NCI-H748 (cell line): ENCODE measurements around the gene SDCBP2.

Experiments
- DNase-seq: peaks from one replicate; lab custom pipeline; 2025; ENCODE audit not compliant: unreplicated experiment; lab: John Stamatoyannopoulos, UW

Gene SDCBP2, protein sequence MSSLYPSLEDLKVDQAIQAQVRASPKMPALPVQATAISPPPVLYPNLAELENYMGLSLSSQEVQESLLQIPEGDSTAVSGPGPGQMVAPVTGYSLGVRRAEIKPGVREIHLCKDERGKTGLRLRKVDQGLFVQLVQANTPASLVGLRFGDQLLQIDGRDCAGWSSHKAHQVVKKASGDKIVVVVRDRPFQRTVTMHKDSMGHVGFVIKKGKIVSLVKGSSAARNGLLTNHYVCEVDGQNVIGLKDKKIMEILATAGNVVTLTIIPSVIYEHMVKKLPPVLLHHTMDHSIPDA

DNA sequence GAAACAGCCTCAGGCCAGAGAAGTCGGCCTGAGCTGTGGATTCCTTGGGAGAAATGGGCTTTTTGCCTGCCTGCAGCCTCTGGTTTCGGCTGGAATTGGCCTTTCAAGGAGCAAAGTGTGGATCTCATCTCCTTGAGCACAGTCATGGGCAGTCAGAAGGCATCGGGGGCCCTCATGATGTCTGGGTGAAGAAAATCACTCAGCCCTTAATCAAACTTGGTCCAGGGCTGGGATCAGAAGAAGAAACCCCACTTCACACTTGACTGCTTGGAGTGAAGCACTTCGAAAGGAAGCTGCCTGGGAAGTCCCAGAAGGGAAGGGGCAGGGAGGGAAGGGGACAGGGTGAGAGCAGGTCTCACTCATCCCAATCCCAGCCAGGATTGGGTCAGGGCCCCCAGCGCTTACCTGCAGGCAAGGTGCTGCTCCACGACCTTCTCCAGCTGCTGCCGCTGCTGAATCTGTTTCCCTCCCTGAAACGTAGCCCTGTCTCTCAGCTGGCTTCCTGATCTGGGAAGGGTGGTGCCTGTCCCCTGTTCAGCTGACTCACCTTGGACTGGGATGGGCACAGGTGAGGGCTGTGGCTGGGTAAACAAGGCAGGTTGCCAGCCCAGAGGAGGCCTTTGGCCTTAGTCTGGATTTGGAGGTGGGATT, at the start of gene SDCBP2:
SDCBP2 (minus strand) TSS at position 460 of the 651 bp plus-strand sequence. CDS start 8,723 bp downstream, outside the sequence.
- DNase-seq = no peak

GRCh38 chr20:1378735-1379125, 49.8 kb upstream of the SDCBP2 start:
- no peak for DNase-seq

GRCh38 chr20:1377984-1378734, 49.2 kb upstream of the SDCBP2 start:
- no peak for DNase-seq

- DNase-seq = no peak
These were observed 48.5 kb upstream of the SDCBP2 start for GRCh38 chr20:1377341-1377871.

DNA sequence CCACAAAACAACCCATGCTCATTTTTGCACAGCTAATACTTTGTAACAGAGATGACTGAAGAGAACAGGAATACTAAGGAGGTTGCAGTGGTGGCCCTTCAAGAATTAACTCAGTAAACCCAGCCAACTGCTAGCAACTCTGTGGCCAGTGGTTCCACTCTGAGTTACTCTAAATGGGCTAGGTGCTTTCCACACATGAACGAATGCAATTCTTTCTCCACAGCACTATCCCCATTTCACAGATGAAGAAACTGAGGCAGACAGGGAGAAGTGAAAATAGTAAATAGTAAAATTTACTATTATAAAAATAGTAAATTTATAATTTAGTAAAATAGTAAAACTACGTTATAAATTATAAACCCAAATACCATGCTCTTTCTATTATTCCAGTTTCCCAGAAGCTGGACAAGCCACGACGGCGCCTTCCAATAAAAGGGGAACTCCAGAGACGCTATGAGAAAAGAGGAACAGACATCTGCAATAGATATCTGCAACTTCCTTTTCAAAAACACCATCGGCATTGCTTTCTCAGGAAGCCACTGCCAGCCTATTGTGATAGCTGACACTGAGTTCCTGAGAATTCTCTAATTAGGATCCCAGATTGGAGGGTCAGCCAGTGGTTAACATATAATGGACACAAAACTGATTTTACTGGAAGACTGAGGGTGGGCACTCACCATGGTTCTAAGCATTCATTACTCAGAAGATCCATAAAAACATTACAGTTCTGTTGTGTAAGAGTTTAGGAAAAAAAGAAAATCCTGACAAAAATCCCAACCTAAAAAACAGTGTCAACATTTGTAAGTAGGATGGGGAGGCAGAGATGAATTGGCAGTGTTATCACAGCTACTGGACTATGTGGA, 47.7 kb upstream of the SDCBP2 start:
- no peak for DNase-seq

GRCh38 chr20:1376007-1376406, 47.1 kb upstream of the SDCBP2 start:
- DNase-seq = no peak

DNA sequence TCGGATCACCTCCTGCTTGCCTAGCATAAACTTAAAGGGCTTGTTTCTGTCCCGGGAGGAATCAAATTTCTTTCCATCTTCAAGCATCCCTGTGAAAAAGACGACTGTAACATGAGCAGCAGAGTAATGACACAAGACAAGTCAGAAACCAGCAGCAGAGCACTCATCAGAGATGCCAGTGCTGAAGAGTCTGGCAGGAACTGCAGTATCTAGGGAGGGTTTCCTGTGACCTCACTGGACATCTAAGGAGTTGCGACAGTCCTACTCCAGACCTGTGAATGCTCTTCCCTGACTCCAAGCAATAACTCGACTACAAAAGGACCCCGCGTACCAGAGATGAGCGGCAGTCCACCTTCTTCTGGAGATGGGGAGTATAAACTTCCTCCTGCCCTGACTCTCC, 46.6 kb upstream of the SDCBP2 start:
- DNase-seq = no peak

GRCh38 chr20:1374246-1374645, 45.3 kb upstream of the SDCBP2 start:
- DNase-seq = no peak

GRCh38 chr20:1373614-1374013, 44.7 kb upstream of the SDCBP2 start:
- no peak for DNase-seq

- no peak for DNase-seq
These were observed 44.1 kb upstream of the SDCBP2 start for GRCh38 chr20:1373036-1373435.

GRCh38 chr20:1371830-1372539, 43.0 kb upstream of the SDCBP2 start:
- DNase-seq = no peak

- DNase-seq = no peak
These were observed 42.4 kb upstream of the SDCBP2 start for GRCh38 chr20:1371202-1371782.

DNA sequence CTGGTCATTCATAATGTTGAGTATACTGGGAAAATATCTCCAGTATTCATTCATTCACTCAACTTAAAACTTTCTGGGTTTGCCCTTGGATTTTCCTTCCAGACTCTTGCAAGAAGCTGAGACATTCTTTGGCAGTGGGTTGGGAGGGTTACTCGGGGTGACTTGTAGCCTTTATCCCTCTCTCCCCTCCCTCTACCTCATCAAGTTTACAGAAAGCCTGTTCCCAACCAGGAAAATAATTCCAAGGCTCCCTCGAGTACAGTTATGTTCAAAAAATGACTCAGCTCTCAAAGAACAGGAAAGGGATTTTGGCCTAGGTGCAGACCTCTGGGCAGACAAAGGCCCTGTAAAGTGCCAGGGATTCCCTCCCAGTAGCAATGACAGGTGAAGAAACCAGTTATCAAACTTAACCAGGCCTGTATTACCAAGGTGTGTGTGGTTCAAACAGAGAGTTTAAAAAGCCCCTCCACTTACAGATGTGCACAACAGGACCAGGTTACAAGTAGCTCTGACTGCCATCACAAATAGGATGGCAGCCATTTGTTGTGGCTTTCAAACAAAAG, 41.7 kb upstream of the SDCBP2 start:
- no peak for DNase-seq

- DNase-seq = no peak
These were observed 41.0 kb upstream of the SDCBP2 start for GRCh38 chr20:1369970-1370369.

DNA sequence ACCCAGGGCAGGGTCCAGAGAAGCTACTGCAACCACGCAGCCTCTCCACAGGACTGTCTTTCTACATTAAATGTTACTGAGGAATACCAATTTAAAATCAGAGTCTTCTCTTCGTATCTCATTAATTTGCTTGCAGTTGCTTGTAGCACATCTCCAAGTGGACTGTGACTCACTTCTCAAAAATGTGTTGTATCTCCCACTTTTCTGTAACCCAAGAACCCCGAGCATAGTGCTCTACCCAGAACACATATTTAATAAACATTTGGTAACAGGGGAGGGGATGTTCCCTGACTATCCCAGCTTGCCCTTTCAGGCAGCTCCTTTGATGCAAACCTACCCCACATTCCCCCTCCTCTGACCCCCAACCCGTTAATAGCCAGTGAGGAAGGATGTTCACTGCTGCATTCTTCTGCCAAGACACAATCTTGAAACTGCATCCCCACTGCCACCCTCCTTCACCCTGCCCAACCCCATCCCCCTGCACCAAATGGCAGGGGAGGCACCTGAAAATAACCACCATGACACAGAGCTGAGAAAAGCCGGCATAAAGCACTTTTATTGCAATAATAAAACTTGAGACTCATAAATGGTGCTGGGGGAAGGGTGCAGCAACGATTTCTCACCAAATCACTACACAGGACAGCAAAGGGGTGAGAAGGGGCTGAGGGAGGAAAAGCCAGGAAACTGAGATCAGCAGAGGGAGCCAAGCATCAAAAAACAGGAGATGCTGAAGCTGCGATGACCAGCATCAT, 39.7 kb upstream of the SDCBP2 start:
- DNase-seq = no peak

DNA sequence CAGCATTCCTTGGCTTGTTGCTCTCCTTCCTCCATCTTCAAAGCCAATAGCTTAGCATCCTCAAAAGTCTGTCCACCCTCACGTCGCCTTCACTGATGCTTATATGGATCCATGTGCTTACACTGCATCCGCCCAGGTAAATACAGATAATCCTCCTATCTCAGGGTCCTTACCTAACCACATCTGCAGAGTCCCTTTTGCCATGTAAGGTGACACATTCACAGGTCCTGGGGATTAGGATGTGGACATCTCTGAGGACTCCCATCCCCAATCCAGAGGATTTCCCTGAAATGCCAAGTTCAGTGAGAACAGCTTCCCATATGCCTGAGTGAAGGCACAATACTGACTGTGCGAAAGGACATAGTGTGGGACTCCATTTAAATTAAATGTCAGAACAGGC, 38.5 kb upstream of the SDCBP2 start:
- no peak for DNase-seq

- no peak for DNase-seq
These were observed 35.2 kb upstream of the SDCBP2 start for GRCh38 chr20:1364106-1364505.

GRCh38 chr20:1363522-1363921, 34.6 kb upstream of the SDCBP2 start:
- DNase-seq = no peak

- no peak for DNase-seq
These were observed 33.5 kb upstream of the SDCBP2 start for GRCh38 chr20:1362484-1362883.
